H1 (cell line): ENCODE results near the gene PTPRT.

Experiments
- ATF3 ChIP-seq: IDR thresholded peaks from 2 replicates; pipeline ENCODE4 v1.6.1; 2011; ENCODE audit warnings: low read depth, mild to moderate bottlenecking, low read length; ENCODE audit not compliant: insufficient read depth
- CBX5 ChIP-seq: fragments of 300-800, 300-1000 bp; sonication (generic); IDR thresholded peaks from 2 replicates; pipeline ENCODE4 v1.7.1; 2016; ENCODE audit warnings: antibody characterized with exemption, low read length, low read depth
- CREB1 ChIP-seq: IDR thresholded peaks from 2 replicates; pipeline ENCODE4 v1.6.1; 2012; ENCODE audit warnings: inconsistent platforms
- CTCF ChIP-seq, 3 experiments: IDR thresholded peaks; 1 replicate in 2 of 3; 2 replicates in 1 of 3; pipeline versions ENCODE4 v1.5.1 to v1.6.1; 2011; ENCODE audit warnings: low read length in 3 of 3, mild to moderate bottlenecking in 3 of 3, inconsistent platforms in 2 of 3, low read depth in 1 of 3, moderate library complexity in 1 of 3; ENCODE audit not compliant: insufficient read depth in 1 of 3; ENCODE audit errors: control extremely low read depth in 1 of 3
- FOSL1 ChIP-seq: IDR thresholded peaks from 2 replicates; pipeline ENCODE4 v1.6.1; 2011; ENCODE audit warnings: mild to moderate bottlenecking, low read depth, low read length, moderate library complexity; ENCODE audit not compliant: insufficient read depth
- JUN ChIP-seq: IDR thresholded peaks from 2 replicates; pipeline ENCODE4 v1.6.1; 2011; ENCODE audit warnings: low read depth, mild to moderate bottlenecking, improper control_type of control experiment, low read length
- JUND ChIP-seq: IDR thresholded peaks from 2 replicates; pipeline ENCODE4 v1.6.1; 2011; ENCODE audit warnings: mild to moderate bottlenecking, improper control_type of control experiment, low read length
- POLR2AphosphoS5 ChIP-seq: IDR thresholded peaks from 2 replicates; pipeline ENCODE4 v1.6.1; 2011; ENCODE audit warnings: low read depth, low read length
- POU5F1 ChIP-seq: IDR thresholded peaks from 2 replicates; pipeline ENCODE4 v1.6.1; 2011; ENCODE audit warnings: low read depth, mild to moderate bottlenecking, low read length, moderate library complexity
- RBBP5 ChIP-seq: IDR thresholded peaks from 2 replicates; pipeline ENCODE4 v1.7.1; 2012; ENCODE audit warnings: low read depth, mild to moderate bottlenecking, inconsistent platforms, low read length, moderate library complexity, borderline replicate concordance
- SUZ12 ChIP-seq: fragments of 200-600 bp; sonication (generic); IDR thresholded peaks from 2 replicates; pipeline ENCODE4 v1.6.1; 2012; ENCODE audit warnings: mild to moderate bottlenecking, inconsistent platforms, low read length, moderate library complexity, mixed read lengths
- TAF1 ChIP-seq: IDR thresholded peaks from 2 replicates; pipeline ENCODE4 v1.6.1; 2011; ENCODE audit warnings: mild to moderate bottlenecking, low read depth, low read length
- ZNF274 ChIP-seq: IDR thresholded peaks from 2 replicates; pipeline ENCODE4 v1.7.0; 2012; ENCODE audit warnings: low read length, borderline replicate concordance; ENCODE audit errors: extremely low read depth

- no peak for TF ChIP-seq SUZ12
- no peak for TF ChIP-seq RBBP5
- TF ChIP-seq POLR2AphosphoS5, result no peak
- no peak for TF ChIP-seq JUN
- TF ChIP-seq FOSL1, result no peak
- TF ChIP-seq CTCF (IDR thresholded peaks at IDR 0.05; ENCODE audit: control extremely low read depth in 1 of 3, insufficient read depth in 1 of 3, low read depth in 1 of 3, low read length in 3 of 3), result no peak
- no peak for TF ChIP-seq ATF3
- no peak for TF ChIP-seq CBX5
- TF ChIP-seq POU5F1, result no peak
- no peak for TF ChIP-seq CREB1
- TF ChIP-seq TAF1, result no peak
- TF ChIP-seq JUND, result no peak
- TF ChIP-seq ZNF274, result no peak
Measured at GRCh38 chr20:42472198-42472597, 717.5 kb downstream of the PTPRT start.
